HEK293 (cell line): ENCODE measurements around the gene C6orf89.

Source experiments
- CTCF ChIA-PET: fragments of 350-600 bp; formaldehyde crosslinking; extraction: SDS; loops from one replicate; lab custom pipeline; 2021; ENCODE audit warnings: antibody characterized with exemption; lab: Yijun Ruan, JAX
- POLR2A ChIA-PET: fragments of 300-600 bp; formaldehyde crosslinking; extraction: SDS; loops from one replicate; lab custom pipeline; 2020; ENCODE audit warnings: antibody characterized with exemption, inconsistent platforms; lab: Yijun Ruan, JAX
- H3K27ac ChIP-seq: fragments of 200-500 bp; sonication (Bioruptor generic); 2 replicates; pipeline ENCODE4 v1.5.1; 2014; ENCODE audit warnings: low read depth, low read length, control low read depth, inconsistent platforms; ENCODE audit errors: extremely low read depth
- H3K36me3 ChIP-seq, 2 experiments: fragments of 200-500 bp in 1 of 2; sonication (Bioruptor generic) in 1 of 2; 1 replicate in 1 of 2; 2 replicates in 1 of 2; pipeline ENCODE4 v1.5.1; 2014 to 2017; ENCODE audit warnings: inconsistent platforms in 2 of 2, low read length in 2 of 2; ENCODE audit not compliant: control insufficient read depth in 2 of 2, insufficient read depth in 1 of 2
- H3K4me1 ChIP-seq: fragments of 200-500 bp; sonication (Bioruptor generic); 2 replicates; pipeline ENCODE4 v1.5.1; 2014; ENCODE audit warnings: mild to moderate bottlenecking, low read length, inconsistent platforms; ENCODE audit not compliant: control insufficient read depth, insufficient read depth
- H3K4me3 ChIP-seq: 2 replicates; pipeline ENCODE4 v1.5.1; 2011; ENCODE audit warnings: low read depth, mild to moderate bottlenecking, control low read depth, low read length, moderate library complexity
- H3K9me3 ChIP-seq: fragments of 200-500 bp; sonication (Bioruptor generic); 2 replicates; pipeline ENCODE4 v1.5.1; 2014; ENCODE audit warnings: low read depth, low read length, inconsistent platforms; ENCODE audit not compliant: control insufficient read depth, insufficient read depth
- EGR2 ChIP-seq: fragments of 450-650 bp; formaldehyde crosslinking; IDR thresholded peaks from 2 replicates; pipeline ENCODE4 v1.5.1; 2016; ENCODE audit warnings: low read depth, missing biosample characterization, missing genetic modification characterization
- ELK4 ChIP-seq: IDR thresholded peaks from 2 replicates; pipeline ENCODE4 v1.6.1; 2011; ENCODE audit warnings: mild to moderate bottlenecking, low read depth, low read length, borderline replicate concordance
- HIC1 ChIP-seq: fragments of 450-650 bp; formaldehyde crosslinking; IDR thresholded peaks from 2 replicates; pipeline ENCODE4 v1.5.1; 2016; ENCODE audit warnings: missing biosample characterization, missing genetic modification characterization
- PRDM1 ChIP-seq: fragments of 450-650 bp; formaldehyde crosslinking; IDR thresholded peaks from 2 replicates; pipeline ENCODE4; 2016; ENCODE audit warnings: missing biosample characterization, missing genetic modification characterization
- PRDM6 ChIP-seq: fragments of 450-650 bp; formaldehyde crosslinking; IDR thresholded peaks from 2 replicates; pipeline ENCODE4 v1.5.1; 2017; ENCODE audit warnings: missing biosample characterization, missing genetic modification characterization
- REST ChIP-seq: fragments of 450-650 bp; formaldehyde crosslinking; IDR thresholded peaks from 2 replicates; pipeline ENCODE4 v1.5.1; 2016; ENCODE audit warnings: missing biosample characterization, missing genetic modification characterization
- SCRT2 ChIP-seq: fragments of 450-650 bp; formaldehyde crosslinking; IDR thresholded peaks from 2 replicates; pipeline ENCODE4 v1.5.1; 2016; ENCODE audit warnings: missing biosample characterization, missing genetic modification characterization
- TRIM28 ChIP-seq: IDR thresholded peaks from 2 replicates; pipeline ENCODE4 v1.6.1; 2011; ENCODE audit warnings: low read length, control low read depth, borderline replicate concordance
- YY1 ChIP-seq: fragments of 450-650 bp; formaldehyde crosslinking; IDR thresholded peaks from 2 replicates; pipeline ENCODE4 v1.5.1; 2018; ENCODE audit warnings: missing biosample characterization, missing genetic modification characterization
- ZFHX2 ChIP-seq: fragments of 450-650 bp; formaldehyde crosslinking; conservative IDR thresholded peaks from 2 replicates; pipeline ENCODE4 v1.5.1; 2016; ENCODE audit warnings: missing biosample characterization, missing genetic modification characterization
- ZNF155 ChIP-seq: fragments of 450-650 bp; formaldehyde crosslinking; IDR thresholded peaks from 2 replicates; pipeline ENCODE4 v1.5.1; 2016; ENCODE audit warnings: missing biosample characterization, missing genetic modification characterization
- ZNF169 ChIP-seq: fragments of 450-650 bp; formaldehyde crosslinking; IDR thresholded peaks from 2 replicates; pipeline ENCODE4 v1.5.1; 2016; ENCODE audit warnings: missing biosample characterization, missing genetic modification characterization
- ZNF175 ChIP-seq: fragments of 450-650 bp; formaldehyde crosslinking; IDR thresholded peaks from 2 replicates; pipeline ENCODE4 v1.5.1; 2016; ENCODE audit warnings: missing biosample characterization, missing genetic modification characterization
- ZNF202 ChIP-seq: fragments of 450-650 bp; formaldehyde crosslinking; IDR thresholded peaks from 2 replicates; pipeline ENCODE4 v1.5.1; 2016; ENCODE audit warnings: missing biosample characterization, missing genetic modification characterization, borderline replicate concordance
- ZNF221 ChIP-seq: fragments of 450-650 bp; formaldehyde crosslinking; IDR thresholded peaks from 2 replicates; pipeline ENCODE4 v1.5.1; 2017; ENCODE audit warnings: missing biosample characterization, missing genetic modification characterization, borderline replicate concordance
- ZNF324 ChIP-seq: fragments of 450-650 bp; formaldehyde crosslinking; IDR thresholded peaks from 2 replicates; pipeline ENCODE4 v1.5.1; 2016; ENCODE audit warnings: missing biosample characterization, missing genetic modification characterization
- ZNF510 ChIP-seq: fragments of 450-650 bp; formaldehyde crosslinking; IDR thresholded peaks from 2 replicates; pipeline ENCODE4 v1.5.1; 2018; ENCODE audit warnings: mild to moderate bottlenecking, missing genetic modification characterization, missing biosample characterization; ENCODE audit not compliant: insufficient replicate concordance
- ZNF585B ChIP-seq: fragments of 450-650 bp; formaldehyde crosslinking; IDR thresholded peaks from 2 replicates; pipeline ENCODE4 v1.5.1; 2016; ENCODE audit warnings: missing biosample characterization, missing genetic modification characterization
- ZNF610 ChIP-seq: fragments of 450-650 bp; formaldehyde crosslinking; IDR thresholded peaks from 2 replicates; pipeline ENCODE4 v1.5.1; 2016; ENCODE audit warnings: missing biosample characterization, missing genetic modification characterization, borderline replicate concordance
- ZNF621 ChIP-seq: fragments of 450-650 bp; formaldehyde crosslinking; IDR thresholded peaks from 2 replicates; pipeline ENCODE4 v1.5.1; 2017; ENCODE audit warnings: missing biosample characterization, missing genetic modification characterization
- ZNF660 ChIP-seq: fragments of 450-650 bp; IDR thresholded peaks from 2 replicates; pipeline ENCODE4 v1.5.1; 2018; ENCODE audit warnings: missing biosample characterization, mild to moderate bottlenecking, missing genetic modification characterization

The C6orf89 gene

GRCh38 chr6:36865835-36866234 lies 19.9 kb upstream of the C6orf89 start (continued):
- no peak for TF ChIP-seq HIC1
- no peak for TF ChIP-seq TRIM28
- no peak for TF ChIP-seq ZNF660 (tag by site-specific recombination)
- no peak for TF ChIP-seq ZNF169 (tag by site-specific recombination)
- TF ChIP-seq ZNF585B (tag by site-specific recombination): no peak
- no peak for TF ChIP-seq REST (tag by site-specific recombination)
- no peak for TF ChIP-seq ZNF155 (tag by site-specific recombination)
- no peak for TF ChIP-seq ZNF621 (tag by site-specific recombination)
- TF ChIP-seq ZNF610: no peak

- H3K27ac ChIP-seq: no peak overlapping the region
- POLR2A ChIA-PET: interaction anchor here (1.1 kb wide), 1 partner anchor 9 kb away, joined by 4 read pairs; no protein-coding TSS in a partner anchor
- no peak overlapping the region for H3K4me3 ChIP-seq
- H3K4me1 ChIP-seq: no peaks in the 10 kb centered on the region
- H3K36me3 ChIP-seq: peaks cover 44 to 91% of the 10 kb centered on the region in 2 experiments
- H3K9me3 ChIP-seq: no peaks in the 10 kb centered on the region
- CTCF ChIA-PET: interaction anchor here (1.7 to 8.1 kb wide), 2 partner anchors 16 to 150 kb away, joined by 5 to 77 read pairs; no protein-coding TSS in a partner anchor
- TF ChIP-seq EGR2: 0 out of 2 replicates have a peak, but pooled peaks have one; percentile 13
- no peak for TF ChIP-seq ZNF175 (tag by site-specific recombination)
- no peak for TF ChIP-seq ZNF202 (tag by site-specific recombination)
- TF ChIP-seq ZNF585B (tag by site-specific recombination): no peak
- TF ChIP-seq ZNF155 (tag by site-specific recombination): no peak
- TF ChIP-seq YY1: no peak
- TF ChIP-seq ZNF510 (tag by site-specific recombination): no peak
- no peak for TF ChIP-seq ZNF169 (tag by site-specific recombination)
- TF ChIP-seq PRDM6 (tag by site-specific recombination): no peak
- no peak for TF ChIP-seq ELK4
- peak; percentile 95 for TF ChIP-seq PRDM1 (tag by site-specific recombination)
- TF ChIP-seq SCRT2 (tag by site-specific recombination): no peak
- TF ChIP-seq ZNF221: no peak
- no peak for TF ChIP-seq ZNF324 (tag by site-specific recombination)
- peak; percentile 44 for TF ChIP-seq ZFHX2
These were observed 18.1 kb upstream of the C6orf89 start for GRCh38 chr6:36867471-36868224.
